ENCODE results near the gene CYP2C18. TPM values are rescaled to one million over a fixed set of nuclear protein-coding genes. Genes with fewer than 3 reads are reported as not detected.

The CYP2C18 gene
- total RNA-seq, 1 experiment from 2014 or later, result 0.17 TPM

- no peak overlapping the region for H3K27ac ChIP-seq (ENCODE audit: low read depth, low read length)
- H3K9me2 ChIP-seq (ENCODE audit: insufficient read depth), result no peaks in the 10 kb centered on the region
- no peak overlapping the region for H3K4me3 ChIP-seq (replicated peaks in 1 of 2; ENCODE audit: low read depth in 1 of 2, low read length in 2 of 2)
- H3K27me3 ChIP-seq (ENCODE audit: insufficient read depth, low read length), result no peaks in the 10 kb centered on the region
- H3K4me2 ChIP-seq (ENCODE audit: low read length), result no peak overlapping the region
- no peaks in the 10 kb centered on the region for H3K36me3 ChIP-seq (ENCODE audit: control insufficient read depth in 1 of 2, insufficient read depth in 2 of 2, low read length in 2 of 2)
- POLR2A ChIA-PET, result no interaction called here
- H4K20me1 ChIP-seq (ENCODE audit: insufficient read depth), result no peaks in the 10 kb centered on the region
- no peak for DNase-seq (ENCODE audit: low read depth, low spot score)
- no peaks in the 10 kb centered on the region for H3K9me3 ChIP-seq (ENCODE audit: control insufficient read depth in 1 of 2, insufficient read depth in 1 of 2, low read depth in 1 of 2, low read length in 2 of 2)
- RAD21 ChIA-PET (ENCODE audit: low non-redundant PET in 1 of 2, low total read pairs in 2 of 2, uncharacterized antibody in 2 of 2, unreplicated experiment in 2 of 2), result no interaction called here
- no peak overlapping the region for H3K9ac ChIP-seq (ENCODE audit: low read length)
- TF ChIP-seq JUND (IDR thresholded peaks at IDR 0.05) (no peak), RAD21 (IDR thresholded peaks at IDR 0.05; ENCODE audit: low read depth) (no peak), ELF1 (IDR thresholded peaks at IDR 0.05; ENCODE audit: borderline replicate concordance, low read depth) (no peak), SIN3A (IDR thresholded peaks at IDR 0.05; ENCODE audit: low read depth) (no peak), ZFX (IDR thresholded peaks at IDR 0.05) (no peak)
- TF ChIP-seq, protein P1, sequence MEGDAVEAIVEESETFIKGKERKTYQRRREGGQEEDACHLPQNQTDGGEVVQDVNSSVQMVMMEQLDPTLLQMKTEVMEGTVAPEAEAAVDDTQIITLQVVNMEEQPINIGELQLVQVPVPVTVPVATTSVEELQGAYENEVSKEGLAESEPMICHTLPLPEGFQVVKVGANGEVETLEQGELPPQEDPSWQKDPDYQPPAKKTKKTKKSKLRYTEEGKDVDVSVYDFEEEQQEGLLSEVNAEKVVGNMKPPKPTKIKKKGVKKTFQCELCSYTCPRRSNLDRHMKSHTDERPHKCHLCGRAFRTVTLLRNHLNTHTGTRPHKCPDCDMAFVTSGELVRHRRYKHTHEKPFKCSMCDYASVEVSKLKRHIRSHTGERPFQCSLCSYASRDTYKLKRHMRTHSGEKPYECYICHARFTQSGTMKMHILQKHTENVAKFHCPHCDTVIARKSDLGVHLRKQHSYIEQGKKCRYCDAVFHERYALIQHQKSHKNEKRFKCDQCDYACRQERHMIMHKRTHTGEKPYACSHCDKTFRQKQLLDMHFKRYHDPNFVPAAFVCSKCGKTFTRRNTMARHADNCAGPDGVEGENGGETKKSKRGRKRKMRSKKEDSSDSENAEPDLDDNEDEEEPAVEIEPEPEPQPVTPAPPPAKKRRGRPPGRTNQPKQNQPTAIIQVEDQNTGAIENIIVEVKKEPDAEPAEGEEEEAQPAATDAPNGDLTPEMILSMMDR (IDR thresholded peaks at IDR 0.05 in 2 of 3, conservative IDR thresholded peaks at IDR 0.05 in 1 of 3; ENCODE audit: borderline replicate concordance in 1 of 3, insufficient read depth in 1 of 3, low read depth in 2 of 3, low read length in 2 of 3), result no peak
- intact Hi-C loops (cut with micrococcal nuclease), result no loop called here
- no peaks in the 10 kb centered on the region for H3K79me2 ChIP-seq (ENCODE audit: insufficient read depth, low read length)
- no TSS peak for BruUV-seq (replicated peaks)
- no peak for ATAC-seq
- no peaks in the 10 kb centered on the region for H3K4me1 ChIP-seq (ENCODE audit: control insufficient read depth in 1 of 2, insufficient read depth in 2 of 2, low read length in 2 of 2)
- no peak overlapping the region for H2AFZ ChIP-seq (ENCODE audit: low read depth, low read length, poor library complexity, severe bottlenecking)
- CTCF ChIA-PET, result no interaction called here
These were observed 42.3 kb downstream of the CYP2C18 start for GRCh38 chr10:94725871-94726270.

DNA sequence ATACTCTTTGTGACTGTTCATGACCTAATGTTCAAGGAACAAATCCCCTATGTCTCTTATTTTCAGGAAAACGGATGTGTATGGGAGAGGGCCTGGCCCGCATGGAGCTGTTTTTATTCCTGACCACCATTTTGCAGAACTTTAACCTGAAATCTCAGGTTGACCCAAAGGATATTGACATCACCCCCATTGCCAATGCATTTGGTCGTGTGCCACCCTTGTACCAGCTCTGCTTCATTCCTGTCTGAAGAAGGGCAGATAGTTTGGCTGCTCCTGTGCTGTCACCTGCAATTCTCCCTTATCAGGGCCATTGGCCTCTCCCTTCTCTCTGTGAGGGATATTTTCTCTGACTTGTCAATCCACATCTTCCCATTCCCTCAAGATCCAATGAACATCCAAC, 51.7 kb downstream of the CYP2C18 start:
- ChIA-PET CTCF (no interaction called here), RAD21 (ENCODE audit: low non-redundant PET in 1 of 2, low total read pairs in 2 of 2, uncharacterized antibody in 2 of 2, unreplicated experiment in 2 of 2) (no interaction called here), POLR2A (no interaction called here)
- no peak for ATAC-seq
- no peak overlapping the region for H3K27ac ChIP-seq (ENCODE audit: low read depth, low read length)
- H3K9me3 ChIP-seq (ENCODE audit: control insufficient read depth in 1 of 2, insufficient read depth in 1 of 2, low read depth in 1 of 2, low read length in 2 of 2), result no peaks in the 10 kb centered on the region
- H4K20me1 ChIP-seq (ENCODE audit: insufficient read depth), result no peaks in the 10 kb centered on the region
- no peak overlapping the region for H3K4me2 ChIP-seq (ENCODE audit: low read length)
- no peak overlapping the region for H3K9ac ChIP-seq (ENCODE audit: low read length)
- DNase-seq (ENCODE audit: low read depth, low spot score), result no peak
- no peaks in the 10 kb centered on the region for H3K36me3 ChIP-seq (ENCODE audit: control insufficient read depth in 1 of 2, insufficient read depth in 2 of 2, low read length in 2 of 2)
- H3K79me2 ChIP-seq (ENCODE audit: insufficient read depth, low read length), result no peaks in the 10 kb centered on the region
- intact Hi-C loops (cut with micrococcal nuclease), result no loop called here
- BruUV-seq (replicated peaks), result no TSS peak
- no peak overlapping the region for H2AFZ ChIP-seq (ENCODE audit: low read depth, low read length, poor library complexity, severe bottlenecking)
- H3K9me2 ChIP-seq (ENCODE audit: insufficient read depth), result no peaks in the 10 kb centered on the region
- H3K27me3 ChIP-seq (ENCODE audit: insufficient read depth, low read length), result no peaks in the 10 kb centered on the region
- H3K4me3 ChIP-seq (replicated peaks in 1 of 2; ENCODE audit: low read depth in 1 of 2, low read length in 2 of 2), result no peak overlapping the region
- no peaks in the 10 kb centered on the region for H3K4me1 ChIP-seq (ENCODE audit: control insufficient read depth in 1 of 2, insufficient read depth in 2 of 2, low read length in 2 of 2)
- TF ChIP-seq FOSL1 (IDR thresholded peaks at IDR 0.05; ENCODE audit: low read depth), result no peak
- TF ChIP-seq EZH2 (IDR thresholded peaks at IDR 0.05), result no peak
- TF ChIP-seq, protein P1 (IDR thresholded peaks at IDR 0.05 in 2 of 3, conservative IDR thresholded peaks at IDR 0.05 in 1 of 3; ENCODE audit: borderline replicate concordance in 1 of 3, insufficient read depth in 1 of 3, low read depth in 2 of 3, low read length in 2 of 3), result no peak
- TF ChIP-seq SP1 (IDR thresholded peaks at IDR 0.05; ENCODE audit: low read depth), result no peak
- TF ChIP-seq ZFX (IDR thresholded peaks at IDR 0.05), result no peak
- no peak for TF ChIP-seq POLR2AphosphoS5 (IDR thresholded peaks at IDR 0.05; ENCODE audit: low read depth, low read length)
- TF ChIP-seq EZH2phosphoT487 (IDR thresholded peaks at IDR 0.05; ENCODE audit: borderline replicate concordance), result no peak
- TF ChIP-seq, protein P2, sequence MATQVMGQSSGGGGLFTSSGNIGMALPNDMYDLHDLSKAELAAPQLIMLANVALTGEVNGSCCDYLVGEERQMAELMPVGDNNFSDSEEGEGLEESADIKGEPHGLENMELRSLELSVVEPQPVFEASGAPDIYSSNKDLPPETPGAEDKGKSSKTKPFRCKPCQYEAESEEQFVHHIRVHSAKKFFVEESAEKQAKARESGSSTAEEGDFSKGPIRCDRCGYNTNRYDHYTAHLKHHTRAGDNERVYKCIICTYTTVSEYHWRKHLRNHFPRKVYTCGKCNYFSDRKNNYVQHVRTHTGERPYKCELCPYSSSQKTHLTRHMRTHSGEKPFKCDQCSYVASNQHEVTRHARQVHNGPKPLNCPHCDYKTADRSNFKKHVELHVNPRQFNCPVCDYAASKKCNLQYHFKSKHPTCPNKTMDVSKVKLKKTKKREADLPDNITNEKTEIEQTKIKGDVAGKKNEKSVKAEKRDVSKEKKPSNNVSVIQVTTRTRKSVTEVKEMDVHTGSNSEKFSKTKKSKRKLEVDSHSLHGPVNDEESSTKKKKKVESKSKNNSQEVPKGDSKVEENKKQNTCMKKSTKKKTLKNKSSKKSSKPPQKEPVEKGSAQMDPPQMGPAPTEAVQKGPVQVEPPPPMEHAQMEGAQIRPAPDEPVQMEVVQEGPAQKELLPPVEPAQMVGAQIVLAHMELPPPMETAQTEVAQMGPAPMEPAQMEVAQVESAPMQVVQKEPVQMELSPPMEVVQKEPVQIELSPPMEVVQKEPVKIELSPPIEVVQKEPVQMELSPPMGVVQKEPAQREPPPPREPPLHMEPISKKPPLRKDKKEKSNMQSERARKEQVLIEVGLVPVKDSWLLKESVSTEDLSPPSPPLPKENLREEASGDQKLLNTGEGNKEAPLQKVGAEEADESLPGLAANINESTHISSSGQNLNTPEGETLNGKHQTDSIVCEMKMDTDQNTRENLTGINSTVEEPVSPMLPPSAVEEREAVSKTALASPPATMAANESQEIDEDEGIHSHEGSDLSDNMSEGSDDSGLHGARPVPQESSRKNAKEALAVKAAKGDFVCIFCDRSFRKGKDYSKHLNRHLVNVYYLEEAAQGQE (IDR thresholded peaks at IDR 0.05; ENCODE audit: low read depth), result no peak
- no peak for TF ChIP-seq CEBPB (IDR thresholded peaks at IDR 0.05; ENCODE audit: low read depth)
- TF ChIP-seq EGR1 (IDR thresholded peaks at IDR 0.05; ENCODE audit: low read depth), result no peak
- no peak for TF ChIP-seq POLR2A (IDR thresholded peaks at IDR 0.05; ENCODE audit: borderline replicate concordance, extremely low read depth, insufficient read depth, insufficient read length)
- no peak for TF ChIP-seq SRF (IDR thresholded peaks at IDR 0.05; ENCODE audit: low read depth)
